HEK293 (cell line): ENCODE measurements around the gene PTPDC1.

Source experiments
- SETDB1 ChIP-seq: IDR thresholded peaks from one replicate; pipeline ENCODE4 v1.6.1; 2017; ENCODE audit warnings: mild to moderate bottlenecking, low read length, moderate library complexity, mixed read lengths; ENCODE audit not compliant: insufficient read length
- ZNF398 ChIP-seq: fragments of 450-650 bp; formaldehyde crosslinking; IDR thresholded peaks from 2 replicates; pipeline ENCODE4 v1.5.1; 2017; ENCODE audit warnings: missing biosample characterization, missing genetic modification characterization
- TF ChIP-seq, protein P1 (sequence below): fragments of 450-650 bp; formaldehyde crosslinking; conservative IDR thresholded peaks from 2 replicates; pipeline ENCODE4 v1.5.1; 2016; ENCODE audit warnings: low read depth, missing biosample characterization, missing genetic modification characterization

- TF ChIP-seq ZNF398 (no peak), SETDB1 (no peak)
- TF ChIP-seq, protein P1, sequence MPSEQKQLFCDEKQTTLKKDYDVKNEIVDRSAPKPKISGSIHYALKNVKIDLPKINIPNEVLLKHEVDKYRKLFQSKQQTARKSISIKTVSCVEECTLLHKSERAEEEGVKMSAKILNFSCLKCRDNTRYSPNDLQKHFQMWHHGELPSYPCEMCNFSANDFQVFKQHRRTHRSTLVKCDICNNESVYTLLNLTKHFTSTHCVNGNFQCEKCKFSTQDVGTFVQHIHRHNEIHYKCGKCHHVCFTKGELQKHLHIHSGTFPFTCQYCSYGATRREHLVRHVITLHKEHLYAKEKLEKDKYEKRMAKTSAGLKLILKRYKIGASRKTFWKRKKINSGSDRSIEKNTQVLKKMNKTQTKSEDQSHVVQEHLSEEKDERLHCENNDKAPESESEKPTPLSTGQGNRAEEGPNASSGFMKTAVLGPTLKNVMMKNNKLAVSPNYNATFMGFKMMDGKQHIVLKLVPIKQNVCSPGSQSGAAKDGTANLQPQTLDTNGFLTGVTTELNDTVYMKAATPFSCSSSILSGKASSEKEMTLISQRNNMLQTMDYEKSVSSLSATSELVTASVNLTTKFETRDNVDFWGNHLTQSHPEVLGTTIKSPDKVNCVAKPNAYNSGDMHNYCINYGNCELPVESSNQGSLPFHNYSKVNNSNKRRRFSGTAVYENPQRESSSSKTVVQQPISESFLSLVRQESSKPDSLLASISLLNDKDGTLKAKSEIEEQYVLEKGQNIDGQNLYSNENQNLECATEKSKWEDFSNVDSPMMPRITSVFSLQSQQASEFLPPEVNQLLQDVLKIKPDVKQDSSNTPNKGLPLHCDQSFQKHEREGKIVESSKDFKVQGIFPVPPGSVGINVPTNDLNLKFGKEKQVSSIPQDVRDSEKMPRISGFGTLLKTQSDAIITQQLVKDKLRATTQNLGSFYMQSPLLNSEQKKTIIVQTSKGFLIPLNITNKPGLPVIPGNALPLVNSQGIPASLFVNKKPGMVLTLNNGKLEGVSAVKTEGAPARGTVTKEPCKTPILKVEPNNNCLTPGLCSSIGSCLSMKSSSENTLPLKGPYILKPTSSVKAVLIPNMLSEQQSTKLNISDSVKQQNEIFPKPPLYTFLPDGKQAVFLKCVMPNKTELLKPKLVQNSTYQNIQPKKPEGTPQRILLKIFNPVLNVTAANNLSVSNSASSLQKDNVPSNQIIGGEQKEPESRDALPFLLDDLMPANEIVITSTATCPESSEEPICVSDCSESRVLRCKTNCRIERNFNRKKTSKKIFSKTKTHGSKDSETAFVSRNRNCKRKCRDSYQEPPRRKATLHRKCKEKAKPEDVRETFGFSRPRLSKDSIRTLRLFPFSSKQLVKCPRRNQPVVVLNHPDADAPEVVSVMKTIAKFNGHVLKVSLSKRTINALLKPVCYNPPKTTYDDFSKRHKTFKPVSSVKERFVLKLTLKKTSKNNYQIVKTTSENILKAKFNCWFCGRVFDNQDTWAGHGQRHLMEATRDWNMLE: no peak
Observed at GRCh38 chr9:94149696-94150095, 65.4 kb downstream of the PTPDC1 start.
